GM18868 (cell line): Measurements from ENCODE around the gene NELFB.
"Not testable (repeated sequence)": the region's sequence is repeated elsewhere in the genome, so short reads cannot be mapped to it uniquely, and the experiment has no call there.

Source experiments
- ATAC-seq: cut with Tn5 transposase; IDR thresholded peaks from one replicate; pipeline ENCODE4 v1.9.1; 2021; ENCODE audit warnings: mild to moderate bottlenecking, moderate library complexity; ENCODE audit not compliant: unreplicated experiment

Gene NELFB

GRCh38 chr9:137245450-137246421 lies 9.4 kb upstream of the NELFB start:
- no peak for ATAC-seq

- no peak for ATAC-seq
Measured at GRCh38 chr9:137247135-137247915, 7.8 kb upstream of the NELFB start.

GRCh38 chr9:137247916-137248175 lies 7.3 kb upstream of the NELFB start:
- ATAC-seq = no peak

- no peak for ATAC-seq
Measured at GRCh38 chr9:137250329-137251193, 4.6 kb upstream of the NELFB start.

- no peak for ATAC-seq
Measured at GRCh38 chr9:137251194-137251461, 4.0 kb upstream of the NELFB start, which contains the start of gene STPG3. STPG3 (plus strand) TSS chr9:137251286; CDS start chr9:137251287, 1 bp downstream.

- ATAC-seq = no peak
Measured at GRCh38 chr9:137251490-137252268, 3.4 kb upstream of the NELFB start.

GRCh38 chr9:137252555-137253506 lies 2.3 kb upstream of the NELFB start:
- ATAC-seq = no peak

- ATAC-seq = no peak
Measured at GRCh38 chr9:137253717-137254623, 1.2 kb upstream of the NELFB start.

GRCh38 chr9:137255448-137256114 lies 454 bp downstream of the NELFB start:
- peak; percentile 36 for ATAC-seq

- no peak for ATAC-seq
Measured at GRCh38 chr9:137256362-137256761, 1.2 kb downstream of the NELFB start.

GRCh38 chr9:137256856-137257255 lies 1.7 kb downstream of the NELFB start:
- ATAC-seq = no peak

- not testable (repeated sequence) for ATAC-seq
Measured at GRCh38 chr9:137262173-137262908, 7.2 kb downstream of the NELFB start.

GRCh38 chr9:137262909-137263285 lies 7.8 kb downstream of the NELFB start:
- no peak for ATAC-seq

- no peak for ATAC-seq
Measured at GRCh38 chr9:137263506-137263905, 8.4 kb downstream of the NELFB start.

GRCh38 chr9:137264067-137264466 lies 8.9 kb downstream of the NELFB start:
- no peak for ATAC-seq

GRCh38 chr9:137265496-137266161 lies 10.5 kb downstream of the NELFB start:
- no peak for ATAC-seq

- ATAC-seq = no peak
Measured at GRCh38 chr9:137266162-137266527, 11.0 kb downstream of the NELFB start.
